Ascending aorta (tissue), 2 donors: ENCODE measurements around the gene ELAVL2. TPM values are rescaled to one million over a fixed set of nuclear protein-coding genes. Genes with fewer than 3 reads are reported as not detected.

Experiments
- DNase-seq, 2 donors: peaks; one replicate each; pipeline ENCODE4 v3.0.0-alpha.2; 2019; ENCODE audit warnings: low spot score in 2 of 2
- H3K27ac ChIP-seq, 2 donors: fragments of 200-600 bp; sonication (generic); one replicate each; pipeline ENCODE4 v1.5.1; 2016 to 2017; ENCODE audit warnings: mild to moderate bottlenecking in 1 of 2
- H3K27me3 ChIP-seq: fragments of 200-600 bp; sonication (generic); one replicate; pipeline ENCODE4 v1.5.1; 2017
- H3K36me3 ChIP-seq, 2 donors: fragments of 200-600 bp; sonication (generic); one replicate each; pipeline ENCODE4 v1.5.1; 2016
- H3K4me1 ChIP-seq, 2 donors: fragments of 200-600 bp; sonication (generic); one replicate each; pipeline ENCODE4 v1.5.1; 2016 to 2017; ENCODE audit warnings: mild to moderate bottlenecking in 1 of 2
- H3K4me3 ChIP-seq, 2 donors: fragments of 200-600 bp; sonication (generic); one replicate each; pipeline ENCODE4 v1.5.1; 2016 to 2017; ENCODE audit warnings: mild to moderate bottlenecking in 1 of 2
- H3K9me3 ChIP-seq, 2 donors: fragments of 200-600 bp; sonication (generic); one replicate each; pipeline ENCODE4 v1.5.1; 2016
- intact Hi-C: fragments of 100-400 bp; cut with DNase I; formaldehyde crosslinking; loops from one replicate; pipeline ENCODE4 v1.15.1; 2023
- total RNA-seq: library from RNA; depleted of rRNA; stranded (reverse); fragments of >200 nt; gene quantifications from one replicate; pipeline ENCODE4 v1.1.0, GENCODE V29; 2016
- TF ChIP-seq, protein P1 (sequence below), 3 experiments: fragments of 200-600 bp in 2 of 3; fragments of 450-650 bp in 1 of 3; sonication (generic) in 2 of 3; IDR thresholded peaks; one replicate each; pipeline ENCODE4 v1.5.1; 2016 to 2019; ENCODE audit warnings: antibody characterized with exemption in 3 of 3, mild to moderate bottlenecking in 1 of 3, moderate library complexity in 1 of 3

Gene ELAVL2
- total RNA-seq, 1 donor from 2014 or later: not detected

DNA sequence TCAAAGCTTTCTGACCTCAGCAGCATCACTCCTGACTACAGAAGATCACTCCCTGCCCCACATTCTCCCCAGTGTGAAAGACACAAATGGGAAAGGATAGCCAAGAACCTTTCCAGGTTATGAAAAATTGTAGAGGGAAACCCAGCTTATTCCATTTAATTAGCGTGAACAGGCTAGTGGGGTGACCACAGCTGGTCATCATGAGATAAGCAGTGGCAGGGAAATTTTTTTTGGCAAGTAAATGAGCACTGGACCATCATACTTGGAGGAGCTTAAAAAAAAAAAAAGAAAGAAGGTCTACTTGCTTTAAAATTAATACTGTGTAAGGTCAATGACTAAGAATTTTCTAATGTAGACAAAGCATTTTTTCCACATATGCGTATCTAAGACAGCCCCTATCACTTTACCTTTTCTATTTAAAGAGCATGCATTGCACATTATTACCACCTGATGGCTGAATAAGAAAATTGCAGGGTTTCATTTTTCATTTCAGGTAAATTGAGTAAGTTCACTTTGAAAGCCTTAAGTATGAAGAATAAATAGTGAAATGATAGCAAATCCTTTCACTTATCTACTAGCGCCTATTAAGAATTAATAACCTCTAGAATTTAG lies 123.6 kb downstream of the ELAVL2 start:
- H3K4me3 ChIP-seq: no peak overlapping the region
- H3K27me3 ChIP-seq: no peaks in the 10 kb centered on the region
- TF ChIP-seq, protein P1, sequence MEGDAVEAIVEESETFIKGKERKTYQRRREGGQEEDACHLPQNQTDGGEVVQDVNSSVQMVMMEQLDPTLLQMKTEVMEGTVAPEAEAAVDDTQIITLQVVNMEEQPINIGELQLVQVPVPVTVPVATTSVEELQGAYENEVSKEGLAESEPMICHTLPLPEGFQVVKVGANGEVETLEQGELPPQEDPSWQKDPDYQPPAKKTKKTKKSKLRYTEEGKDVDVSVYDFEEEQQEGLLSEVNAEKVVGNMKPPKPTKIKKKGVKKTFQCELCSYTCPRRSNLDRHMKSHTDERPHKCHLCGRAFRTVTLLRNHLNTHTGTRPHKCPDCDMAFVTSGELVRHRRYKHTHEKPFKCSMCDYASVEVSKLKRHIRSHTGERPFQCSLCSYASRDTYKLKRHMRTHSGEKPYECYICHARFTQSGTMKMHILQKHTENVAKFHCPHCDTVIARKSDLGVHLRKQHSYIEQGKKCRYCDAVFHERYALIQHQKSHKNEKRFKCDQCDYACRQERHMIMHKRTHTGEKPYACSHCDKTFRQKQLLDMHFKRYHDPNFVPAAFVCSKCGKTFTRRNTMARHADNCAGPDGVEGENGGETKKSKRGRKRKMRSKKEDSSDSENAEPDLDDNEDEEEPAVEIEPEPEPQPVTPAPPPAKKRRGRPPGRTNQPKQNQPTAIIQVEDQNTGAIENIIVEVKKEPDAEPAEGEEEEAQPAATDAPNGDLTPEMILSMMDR (IDR thresholded peaks at IDR 0.05): no peak
- DNase-seq: no peak
- intact Hi-C loops: no loop called here
- no peaks in the 10 kb centered on the region for H3K9me3 ChIP-seq
- H3K36me3 ChIP-seq: no peaks in the 10 kb centered on the region
- no peaks in the 10 kb centered on the region for H3K4me1 ChIP-seq
- H3K27ac ChIP-seq: no peak overlapping the region

DNA sequence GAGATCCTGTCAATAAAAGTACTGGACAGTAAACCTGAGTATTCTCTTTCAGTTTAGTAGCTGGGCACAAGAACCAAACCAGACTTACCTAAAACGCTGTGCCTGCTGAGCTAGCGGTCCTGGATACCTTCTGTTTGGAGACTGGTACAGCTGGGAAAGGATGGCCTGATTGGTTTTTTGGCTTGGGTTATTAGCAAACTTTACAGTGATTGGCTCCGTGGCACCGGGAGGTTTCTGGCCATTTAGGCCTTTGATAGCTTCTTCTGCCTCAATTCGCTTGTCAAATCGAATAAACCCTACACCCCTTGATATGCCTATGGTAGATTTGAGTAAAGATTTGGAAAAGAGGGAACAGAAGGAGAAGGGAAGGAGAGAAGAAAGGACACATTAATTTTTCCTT lies 124.7 kb downstream of the ELAVL2 start:
- H3K4me3 ChIP-seq: no peak overlapping the region
- TF ChIP-seq, protein P1 (IDR thresholded peaks at IDR 0.05): no peak
- DNase-seq: no peak
- intact Hi-C loops: no loop called here
- H3K27me3 ChIP-seq: no peaks in the 10 kb centered on the region
- H3K9me3 ChIP-seq: no peaks in the 10 kb centered on the region
- H3K4me1 ChIP-seq: no peaks in the 10 kb centered on the region
- H3K27ac ChIP-seq: no peak overlapping the region
- H3K36me3 ChIP-seq: no peaks in the 10 kb centered on the region

DNA sequence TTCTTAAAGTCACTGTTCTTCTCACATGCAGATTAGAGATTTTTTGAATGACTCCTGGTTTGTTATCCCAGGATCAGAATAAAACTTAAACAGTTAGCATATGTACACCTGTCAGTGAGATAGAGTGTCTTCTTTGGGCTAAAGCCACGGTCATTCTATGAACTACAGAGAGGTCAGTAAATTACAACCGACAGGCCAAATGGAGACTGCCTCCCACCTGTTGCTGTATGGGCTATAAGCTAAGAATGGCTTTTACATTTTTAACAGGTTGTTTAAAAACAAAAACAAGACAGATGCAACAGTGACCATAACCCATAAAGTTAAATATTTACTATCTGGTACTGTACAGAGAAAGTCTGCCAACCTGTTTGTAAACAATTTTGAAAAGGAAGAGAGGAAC lies 125.7 kb downstream of the ELAVL2 start:
- DNase-seq: no peak
- TF ChIP-seq, protein P1 (IDR thresholded peaks at IDR 0.05): no peak
- Histone ChIP-seq H3K27me3 (no peaks in the 10 kb centered on the region), H3K36me3 (no peaks in the 10 kb centered on the region), H3K27ac (no peak overlapping the region), H3K4me1 (no peaks in the 10 kb centered on the region), H3K9me3 (no peaks in the 10 kb centered on the region), H3K4me3 (no peak overlapping the region)
- intact Hi-C loops: no loop called here

DNA sequence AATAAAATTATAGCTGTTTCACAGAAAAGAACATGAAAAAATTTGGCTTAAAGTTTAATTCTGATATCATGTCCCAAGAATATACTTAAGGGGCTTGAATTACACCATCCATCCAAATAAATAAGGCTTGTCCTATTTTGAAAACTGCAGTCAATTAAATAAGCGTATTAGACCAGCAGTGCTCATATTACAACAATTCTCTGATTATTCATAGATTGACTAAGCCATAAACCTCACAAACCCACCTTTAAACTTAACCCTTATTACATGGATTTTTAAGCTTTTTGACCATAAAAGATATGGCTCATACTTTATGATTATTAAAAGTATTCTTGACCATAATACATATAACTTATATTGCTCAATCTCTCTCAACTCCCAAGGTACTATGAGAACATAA lies 127.9 kb downstream of the ELAVL2 start:
- H3K27me3 ChIP-seq: no peaks in the 10 kb centered on the region
- no peak overlapping the region for H3K4me3 ChIP-seq
- H3K9me3 ChIP-seq: no peaks in the 10 kb centered on the region
- intact Hi-C loops: no loop called here
- no peaks in the 10 kb centered on the region for H3K4me1 ChIP-seq
- no peak for DNase-seq
- H3K36me3 ChIP-seq: no peaks in the 10 kb centered on the region
- H3K27ac ChIP-seq: no peak overlapping the region
- TF ChIP-seq, protein P1 (IDR thresholded peaks at IDR 0.05): no peak

DNA sequence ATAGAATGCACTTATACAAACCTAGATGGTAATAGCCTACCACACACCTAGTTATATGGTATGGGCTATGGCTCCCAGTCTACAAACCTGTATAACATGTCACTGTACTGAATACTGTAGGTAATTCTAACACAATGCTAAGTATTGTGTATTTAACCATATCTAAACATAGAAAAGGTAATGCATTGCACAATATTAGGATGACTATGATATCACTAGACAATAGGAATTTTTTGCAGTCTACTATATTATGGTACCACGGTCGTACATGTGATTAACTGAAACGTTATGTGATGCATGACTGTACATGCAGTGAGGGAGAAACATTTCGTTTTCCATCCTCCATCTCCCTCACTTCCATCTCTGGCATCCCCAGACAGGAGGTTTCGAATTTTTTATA lies 130.5 kb downstream of the ELAVL2 start:
- TF ChIP-seq, protein P1 (IDR thresholded peaks at IDR 0.05): no peak

DNA sequence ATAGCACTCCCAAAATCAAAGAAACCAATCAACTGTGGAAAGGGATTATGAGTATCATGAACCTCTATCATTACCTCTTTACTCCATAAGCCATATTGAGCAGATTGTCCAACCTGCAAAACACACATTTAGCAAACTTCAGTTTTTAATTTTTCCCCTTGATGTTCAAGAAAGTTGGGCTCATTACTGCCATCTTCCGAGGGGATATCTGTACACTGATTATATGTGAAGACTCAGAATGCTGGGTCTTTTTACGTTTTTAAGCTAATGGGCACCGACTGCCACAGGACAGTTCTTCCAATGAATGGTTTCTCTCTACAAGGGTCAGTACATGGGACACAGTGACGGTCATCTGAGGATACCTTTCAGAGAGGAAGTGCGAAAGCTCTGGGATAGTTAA lies 132.7 kb downstream of the ELAVL2 start:
- no peaks in the 10 kb centered on the region for H3K36me3 ChIP-seq
- DNase-seq: no peak
- H3K4me1 ChIP-seq: no peaks in the 10 kb centered on the region
- intact Hi-C loops: no loop called here
- H3K27me3 ChIP-seq: no peaks in the 10 kb centered on the region
- no peak overlapping the region for H3K27ac ChIP-seq
- no peak overlapping the region for H3K4me3 ChIP-seq
- TF ChIP-seq, protein P1 (IDR thresholded peaks at IDR 0.05): no peak
- no peaks in the 10 kb centered on the region for H3K9me3 ChIP-seq

More for the DNA sequence above, 130.5 kb downstream of the ELAVL2 start:
- H3K9me3 ChIP-seq: no peaks in the 10 kb centered on the region
- intact Hi-C loops: no loop called here
- H3K27me3 ChIP-seq: no peaks in the 10 kb centered on the region
- H3K4me1 ChIP-seq: no peaks in the 10 kb centered on the region
- no peak for DNase-seq
- no peak overlapping the region for H3K27ac ChIP-seq
- H3K36me3 ChIP-seq: no peaks in the 10 kb centered on the region
- no peak overlapping the region for H3K4me3 ChIP-seq
